ENCODE results near the gene CCDC33. TPM values are rescaled to one million over a fixed set of nuclear protein-coding genes. Genes with fewer than 3 reads are reported as not detected.
A peak's percentile ranks its signal among the peaks of the same experiment; 100 is the strongest.

Gene CCDC33
- total RNA-seq, 1 experiment from 2014 or later, result 10.6 TPM

DNA sequence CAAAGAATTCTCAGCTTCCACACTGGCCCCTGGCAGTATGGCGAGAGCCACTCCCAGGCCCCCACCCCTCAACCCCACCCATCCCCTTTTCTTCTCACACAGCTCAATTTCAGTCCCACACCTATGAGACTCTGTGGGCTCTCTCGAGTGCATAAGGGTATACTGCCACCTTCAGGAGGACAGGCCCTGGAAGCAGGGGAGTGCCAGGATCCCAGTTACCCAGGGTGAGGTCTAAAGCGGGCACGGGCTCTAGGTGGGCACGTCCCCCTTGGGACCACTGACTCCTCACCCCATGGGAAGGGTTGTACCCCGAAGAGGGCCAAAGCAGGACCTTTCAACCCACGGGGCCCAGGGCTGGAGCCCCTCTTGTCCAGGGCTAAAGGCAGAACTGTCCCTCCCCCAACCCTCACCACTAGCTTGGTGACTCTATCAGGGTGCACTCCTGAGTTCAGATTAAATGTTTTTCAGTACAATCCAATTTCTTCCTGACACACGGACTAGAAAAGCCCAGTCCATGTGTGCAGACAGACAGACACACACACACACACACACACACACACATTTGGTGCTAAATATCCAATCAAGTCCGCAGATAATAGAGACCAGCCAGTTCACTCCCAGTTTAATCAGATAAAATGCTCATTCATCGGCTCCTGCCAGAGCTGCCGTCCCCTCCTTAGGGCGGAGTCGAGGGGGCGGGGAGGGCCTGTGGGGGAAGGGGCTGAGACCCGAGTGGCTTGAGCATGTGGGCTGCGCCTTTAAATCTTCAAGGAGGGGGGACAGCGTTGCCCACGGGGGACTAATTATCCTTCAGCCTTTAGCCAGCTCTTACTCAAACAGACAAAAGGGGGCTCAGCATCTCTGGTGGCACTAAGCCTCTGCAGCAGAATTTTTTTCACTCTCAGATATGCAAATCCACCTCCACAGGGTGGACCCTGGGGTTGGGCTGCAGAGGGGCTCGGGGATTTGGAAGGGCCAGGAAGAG, 72.0 kb downstream of the CCDC33 start:
- no peaks in the 10 kb centered on the region for H3K36me3 Mint-ChIP-seq
- no peak overlapping the region for H3K27ac Mint-ChIP-seq
- ChIA-PET CTCF (interaction anchor here (0.5 to 6.2 kb wide), 87 partner anchors 8 to 1487 kb away, joined by 3 to 347 read pairs (median 6); partner anchors contain the start of genes ISLR, ISLR2, PML and STRA6), POLR2A (interaction anchor here (0.6 to 1.5 kb wide), 2 partner anchors 153 to 178 kb away, joined by 4 read pairs; partner anchors contain the start of gene ISLR2)
- H3K27me3 Mint-ChIP-seq (ENCODE audit: low read depth), result peaks cover 32% of the 10 kb centered on the region
- TF ChIP-seq, protein P1, sequence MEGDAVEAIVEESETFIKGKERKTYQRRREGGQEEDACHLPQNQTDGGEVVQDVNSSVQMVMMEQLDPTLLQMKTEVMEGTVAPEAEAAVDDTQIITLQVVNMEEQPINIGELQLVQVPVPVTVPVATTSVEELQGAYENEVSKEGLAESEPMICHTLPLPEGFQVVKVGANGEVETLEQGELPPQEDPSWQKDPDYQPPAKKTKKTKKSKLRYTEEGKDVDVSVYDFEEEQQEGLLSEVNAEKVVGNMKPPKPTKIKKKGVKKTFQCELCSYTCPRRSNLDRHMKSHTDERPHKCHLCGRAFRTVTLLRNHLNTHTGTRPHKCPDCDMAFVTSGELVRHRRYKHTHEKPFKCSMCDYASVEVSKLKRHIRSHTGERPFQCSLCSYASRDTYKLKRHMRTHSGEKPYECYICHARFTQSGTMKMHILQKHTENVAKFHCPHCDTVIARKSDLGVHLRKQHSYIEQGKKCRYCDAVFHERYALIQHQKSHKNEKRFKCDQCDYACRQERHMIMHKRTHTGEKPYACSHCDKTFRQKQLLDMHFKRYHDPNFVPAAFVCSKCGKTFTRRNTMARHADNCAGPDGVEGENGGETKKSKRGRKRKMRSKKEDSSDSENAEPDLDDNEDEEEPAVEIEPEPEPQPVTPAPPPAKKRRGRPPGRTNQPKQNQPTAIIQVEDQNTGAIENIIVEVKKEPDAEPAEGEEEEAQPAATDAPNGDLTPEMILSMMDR (IDR thresholded peaks at IDR 0.05), result peak; percentile 16; the same call in 1 of the 2 replicates
- TF ChIP-seq, protein P2, sequence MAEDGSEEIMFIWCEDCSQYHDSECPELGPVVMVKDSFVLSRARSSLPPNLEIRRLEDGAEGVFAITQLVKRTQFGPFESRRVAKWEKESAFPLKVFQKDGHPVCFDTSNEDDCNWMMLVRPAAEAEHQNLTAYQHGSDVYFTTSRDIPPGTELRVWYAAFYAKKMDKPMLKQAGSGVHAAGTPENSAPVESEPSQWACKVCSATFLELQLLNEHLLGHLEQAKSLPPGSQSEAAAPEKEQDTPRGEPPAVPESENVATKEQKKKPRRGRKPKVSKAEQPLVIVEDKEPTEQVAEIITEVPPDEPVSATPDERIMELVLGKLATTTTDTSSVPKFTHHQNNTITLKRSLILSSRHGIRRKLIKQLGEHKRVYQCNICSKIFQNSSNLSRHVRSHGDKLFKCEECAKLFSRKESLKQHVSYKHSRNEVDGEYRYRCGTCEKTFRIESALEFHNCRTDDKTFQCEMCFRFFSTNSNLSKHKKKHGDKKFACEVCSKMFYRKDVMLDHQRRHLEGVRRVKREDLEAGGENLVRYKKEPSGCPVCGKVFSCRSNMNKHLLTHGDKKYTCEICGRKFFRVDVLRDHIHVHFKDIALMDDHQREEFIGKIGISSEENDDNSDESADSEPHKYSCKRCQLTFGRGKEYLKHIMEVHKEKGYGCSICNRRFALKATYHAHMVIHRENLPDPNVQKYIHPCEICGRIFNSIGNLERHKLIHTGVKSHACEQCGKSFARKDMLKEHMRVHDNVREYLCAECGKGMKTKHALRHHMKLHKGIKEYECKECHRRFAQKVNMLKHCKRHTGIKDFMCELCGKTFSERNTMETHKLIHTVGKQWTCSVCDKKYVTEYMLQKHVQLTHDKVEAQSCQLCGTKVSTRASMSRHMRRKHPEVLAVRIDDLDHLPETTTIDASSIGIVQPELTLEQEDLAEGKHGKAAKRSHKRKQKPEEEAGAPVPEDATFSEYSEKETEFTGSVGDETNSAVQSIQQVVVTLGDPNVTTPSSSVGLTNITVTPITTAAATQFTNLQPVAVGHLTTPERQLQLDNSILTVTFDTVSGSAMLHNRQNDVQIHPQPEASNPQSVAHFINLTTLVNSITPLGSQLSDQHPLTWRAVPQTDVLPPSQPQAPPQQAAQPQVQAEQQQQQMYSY (CRISPR knock-in tag; IDR thresholded peaks at IDR 0.05), result no peak
- TF ChIP-seq, protein P3, sequence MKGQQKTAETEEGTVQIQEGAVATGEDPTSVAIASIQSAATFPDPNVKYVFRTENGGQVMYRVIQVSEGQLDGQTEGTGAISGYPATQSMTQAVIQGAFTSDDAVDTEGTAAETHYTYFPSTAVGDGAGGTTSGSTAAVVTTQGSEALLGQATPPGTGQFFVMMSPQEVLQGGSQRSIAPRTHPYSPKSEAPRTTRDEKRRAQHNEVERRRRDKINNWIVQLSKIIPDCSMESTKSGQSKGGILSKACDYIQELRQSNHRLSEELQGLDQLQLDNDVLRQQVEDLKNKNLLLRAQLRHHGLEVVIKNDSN (CRISPR knock-in tag; IDR thresholded peaks at IDR 0.05), result no peak
- peak; percentile 63 for DNase-seq (ENCODE audit: low spot score)
- peak overlapping the region; percentile 31 for H3K4me3 Mint-ChIP-seq
- no peaks in the 10 kb centered on the region for H3K9me3 Mint-ChIP-seq
- peaks cover 70% of the 10 kb centered on the region for H3K4me1 Mint-ChIP-seq
- ATAC-seq, result peak; percentile 66

DNA sequence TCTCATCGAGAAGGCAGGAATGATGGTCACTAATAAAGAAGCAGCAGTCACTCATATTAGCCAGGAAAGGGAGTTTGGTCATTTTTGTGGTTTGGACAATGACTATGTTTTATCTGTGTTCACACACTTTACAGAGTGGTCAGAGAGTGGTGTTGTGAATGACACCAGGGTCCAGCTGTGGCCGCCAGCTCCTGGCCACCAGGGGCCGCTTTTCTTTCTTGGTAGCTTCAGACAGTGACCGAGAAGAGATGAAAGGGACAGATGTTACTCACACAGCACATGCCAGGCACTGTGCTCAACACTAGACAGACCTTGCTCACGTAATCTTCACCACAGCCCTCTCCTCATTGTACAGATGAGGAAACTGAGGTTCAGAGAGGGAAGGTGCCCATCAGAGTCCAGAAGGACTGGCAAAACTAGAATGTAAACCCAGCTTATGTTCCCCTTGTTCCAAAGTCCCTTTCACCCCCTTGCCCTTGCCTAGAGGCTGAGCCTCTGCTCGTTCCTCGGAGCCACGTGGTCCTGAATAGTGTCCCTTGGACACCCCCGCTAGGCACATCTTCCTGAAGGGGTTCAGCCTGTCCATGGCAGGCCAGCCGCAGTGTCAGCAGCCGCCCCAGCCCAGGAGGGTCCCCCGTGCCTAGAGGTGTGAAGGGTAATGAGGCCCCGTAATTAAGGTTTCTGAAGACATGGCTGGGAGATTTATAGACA, 75.8 kb downstream of the CCDC33 start:
- peak; percentile 65 for DNase-seq (ENCODE audit: low spot score)
- Mint-ChIP-seq H3K4me3 (no peak overlapping the region), H3K4me1 (peaks cover 58% of the 10 kb centered on the region), H3K36me3 (no peaks in the 10 kb centered on the region), H3K27ac (no peak overlapping the region), H3K27me3 (ENCODE audit: low read depth) (peaks cover 12% of the 10 kb centered on the region), H3K9me3 (no peaks in the 10 kb centered on the region)
- TF ChIP-seq GABPB1 (CRISPR knock-in tag; IDR thresholded peaks at IDR 0.05) (no peak), MYBL2 (CRISPR knock-in tag; IDR thresholded peaks at IDR 0.05) (no peak), ZNF121 (CRISPR knock-in tag; IDR thresholded peaks at IDR 0.05) (0 out of 2 replicates have a peak, but pooled peaks have one; percentile 7), CREB1 (CRISPR knock-in tag; IDR thresholded peaks at IDR 0.05) (no peak), GTF2I (CRISPR knock-in tag; conservative IDR thresholded peaks at IDR 0.05) (no peak), ZNF138 (CRISPR knock-in tag; conservative IDR thresholded peaks at IDR 0.05) (no peak), SMAD4 (CRISPR knock-in tag; IDR thresholded peaks at IDR 0.05) (no peak)
- TF ChIP-seq, protein P4, sequence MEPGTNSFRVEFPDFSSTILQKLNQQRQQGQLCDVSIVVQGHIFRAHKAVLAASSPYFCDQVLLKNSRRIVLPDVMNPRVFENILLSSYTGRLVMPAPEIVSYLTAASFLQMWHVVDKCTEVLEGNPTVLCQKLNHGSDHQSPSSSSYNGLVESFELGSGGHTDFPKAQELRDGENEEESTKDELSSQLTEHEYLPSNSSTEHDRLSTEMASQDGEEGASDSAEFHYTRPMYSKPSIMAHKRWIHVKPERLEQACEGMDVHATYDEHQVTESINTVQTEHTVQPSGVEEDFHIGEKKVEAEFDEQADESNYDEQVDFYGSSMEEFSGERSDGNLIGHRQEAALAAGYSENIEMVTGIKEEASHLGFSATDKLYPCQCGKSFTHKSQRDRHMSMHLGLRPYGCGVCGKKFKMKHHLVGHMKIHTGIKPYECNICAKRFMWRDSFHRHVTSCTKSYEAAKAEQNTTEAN (CRISPR knock-in tag; IDR thresholded peaks at IDR 0.05), result no peak
- TF ChIP-seq, protein P5, sequence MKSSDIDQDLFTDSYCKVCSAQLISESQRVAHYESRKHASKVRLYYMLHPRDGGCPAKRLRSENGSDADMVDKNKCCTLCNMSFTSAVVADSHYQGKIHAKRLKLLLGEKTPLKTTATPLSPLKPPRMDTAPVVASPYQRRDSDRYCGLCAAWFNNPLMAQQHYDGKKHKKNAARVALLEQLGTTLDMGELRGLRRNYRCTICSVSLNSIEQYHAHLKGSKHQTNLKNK (CRISPR knock-in tag; IDR thresholded peaks at IDR 0.05), result no peak
- TF ChIP-seq, protein P6, sequence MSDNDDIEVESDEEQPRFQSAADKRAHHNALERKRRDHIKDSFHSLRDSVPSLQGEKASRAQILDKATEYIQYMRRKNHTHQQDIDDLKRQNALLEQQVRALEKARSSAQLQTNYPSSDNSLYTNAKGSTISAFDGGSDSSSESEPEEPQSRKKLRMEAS (CRISPR knock-in tag; IDR thresholded peaks at IDR 0.05), result peak; percentile 4; the same call in 1 of the 2 replicates
- TF ChIP-seq, protein P7, sequence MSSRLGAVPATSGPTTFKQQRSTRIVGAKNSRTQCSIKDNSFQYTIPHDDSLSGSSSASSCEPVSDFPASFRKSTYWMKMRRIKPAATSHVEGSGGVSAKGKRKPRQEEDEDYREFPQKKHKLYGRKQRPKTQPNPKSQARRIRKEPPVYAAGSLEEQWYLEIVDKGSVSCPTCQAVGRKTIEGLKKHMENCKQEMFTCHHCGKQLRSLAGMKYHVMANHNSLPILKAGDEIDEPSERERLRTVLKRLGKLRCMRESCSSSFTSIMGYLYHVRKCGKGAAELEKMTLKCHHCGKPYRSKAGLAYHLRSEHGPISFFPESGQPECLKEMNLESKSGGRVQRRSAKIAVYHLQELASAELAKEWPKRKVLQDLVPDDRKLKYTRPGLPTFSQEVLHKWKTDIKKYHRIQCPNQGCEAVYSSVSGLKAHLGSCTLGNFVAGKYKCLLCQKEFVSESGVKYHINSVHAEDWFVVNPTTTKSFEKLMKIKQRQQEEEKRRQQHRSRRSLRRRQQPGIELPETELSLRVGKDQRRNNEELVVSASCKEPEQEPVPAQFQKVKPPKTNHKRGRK (CRISPR knock-in tag; IDR thresholded peaks at IDR 0.05; ENCODE audit: borderline replicate concordance), result no peak
- ChIA-PET CTCF (interaction anchor here (0.6 to 6.2 kb wide), 46 partner anchors 9 to 339 kb away, joined by 3 to 347 read pairs (median 5); partner anchors contain the start of genes CYP11A1, ISLR, ISLR2 and STRA6), POLR2A (interaction anchor here (0.9 kb wide), 1 partner anchor 11 kb away, joined by 3 read pairs; no protein-coding TSS in a partner anchor)
- peak; percentile 36 for ATAC-seq

Data from WTC11 (cell line).